GM23248 (cell line): ENCODE measurements around the gene NDUFS6.

Source experiments
- EZH2 ChIP-seq: fragments of 200-600 bp; sonication (generic); IDR thresholded peaks from 2 replicates; pipeline ENCODE4 v1.6.1; 2018; ENCODE audit warnings: antibody characterized with exemption, mild to moderate bottlenecking; ENCODE audit not compliant: insufficient read depth, poor library complexity, severe bottlenecking
- EZH2phosphoT487 ChIP-seq: fragments of 200-600 bp; sonication (generic); IDR thresholded peaks from 2 replicates; pipeline ENCODE4 v1.6.1; 2018; ENCODE audit warnings: antibody characterized with exemption, moderate library complexity, mild to moderate bottlenecking, low read depth; ENCODE audit not compliant: insufficient read depth

- TF ChIP-seq EZH2 (no peak), EZH2phosphoT487 (no peak)
These were observed 33.7 kb downstream of the NDUFS6 start for GRCh38 chr5:1834721-1835429.
